ENCODE results near the gene TCTA.
"Not testable (repeated sequence)": the region's sequence is repeated elsewhere in the genome, so short reads cannot be mapped to it uniquely, and the experiment has no call there.

Gene TCTA

GRCh38 chr3:49411968-49412631, at the start of gene TCTA, which contains the start of gene RHOA:
Gene TCTA (plus strand): TSS chr3:49412423. CDS start chr3:49412427, 4 bp downstream.
Gene RHOA (minus strand): TSS chr3:49411976. CDS start chr3:49375589, 36,387 bp downstream.
- peak; percentile 100 for DNase-seq

- DNase-seq: no peak
Measured at GRCh38 chr3:49362561-49362960, 49.7 kb upstream of the TCTA start.

GRCh38 chr3:49370585-49371290, 41.5 kb upstream of the TCTA start:
- DNase-seq: no peak

GRCh38 chr3:49371946-49372345, 40.3 kb upstream of the TCTA start:
- DNase-seq: no peak

GRCh38 chr3:49377483-49377882, 34.7 kb upstream of the TCTA start:
- DNase-seq: peak; percentile 35 to 55

GRCh38 chr3:49378249-49378895, 33.9 kb upstream of the TCTA start:
- no peak for DNase-seq

- DNase-seq: no peak
Measured at GRCh38 chr3:49383387-49383786, 28.8 kb upstream of the TCTA start.

GRCh38 chr3:49385617-49386016, 26.6 kb upstream of the TCTA start:
- DNase-seq: no peak

GRCh38 chr3:49386056-49386756, 26.0 kb upstream of the TCTA start:
- DNase-seq: no peak

GRCh38 chr3:49387721-49388120, 24.5 kb upstream of the TCTA start:
- DNase-seq: no peak

- DNase-seq: no peak
Measured at GRCh38 chr3:49388289-49388820, 23.9 kb upstream of the TCTA start.

- DNase-seq: no peak
Measured at GRCh38 chr3:49389297-49389696, 22.9 kb upstream of the TCTA start.

GRCh38 chr3:49391310-49391709, 20.9 kb upstream of the TCTA start:
- DNase-seq: not testable (repeated sequence)

GRCh38 chr3:49397470-49397869, 14.8 kb upstream of the TCTA start:
- DNase-seq: peak in 1 of 2 donors; percentile 33

GRCh38 chr3:49399461-49399860, 12.8 kb upstream of the TCTA start:
- DNase-seq: no peak

- no peak for DNase-seq
Measured at GRCh38 chr3:49401766-49402165, 10.5 kb upstream of the TCTA start.

GRCh38 chr3:49403891-49404290, 8.3 kb upstream of the TCTA start:
- DNase-seq: no peak

- DNase-seq: not testable (repeated sequence)
Measured at GRCh38 chr3:49405570-49405969, 6.7 kb upstream of the TCTA start.

GRCh38 chr3:49406571-49407565, 5.4 kb upstream of the TCTA start:
- no peak for DNase-seq

GRCh38 chr3:49410066-49410845, 2.0 kb upstream of the TCTA start:
- peak in 1 of 2 donors; percentile 48 for DNase-seq

Measured in CD4-positive, alpha-beta T cell treated with Interleukin-4 for 1 hour (primary cell).